H1 (cell line): ENCODE data around the gene CCDC88C. TPM values are rescaled to one million over a fixed set of nuclear protein-coding genes. Genes with fewer than 3 reads are reported as not detected.

ENCODE experiments used
- CEBPB ChIP-seq: IDR thresholded peaks from 2 replicates; pipeline ENCODE4 v1.6.1; 2012; ENCODE audit warnings: low read depth, low read length
- GABPA ChIP-seq: IDR thresholded peaks from 2 replicates; pipeline ENCODE4 v1.6.1; 2011; ENCODE audit warnings: mild to moderate bottlenecking, low read length, moderate library complexity, borderline replicate concordance; ENCODE audit not compliant: insufficient read depth
- YY1 ChIP-seq: IDR thresholded peaks from 2 replicates; pipeline ENCODE4 v1.6.1; 2011; ENCODE audit warnings: low read depth, mild to moderate bottlenecking, low read length
- ZNF274 ChIP-seq: IDR thresholded peaks from 2 replicates; pipeline ENCODE4 v1.7.0; 2012; ENCODE audit warnings: low read length, borderline replicate concordance; ENCODE audit errors: extremely low read depth
- polyA plus RNA-seq, 7 experiments: library from polyadenylated mRNA; depleted of rRNA in 3 of 7; stranded (reverse) in 5 of 7; unstranded in 2 of 7; fragments of >200 nt in 5 of 7; fragments of 200-250 nt in 2 of 7; gene quantifications; 1 replicate in 5 of 7; 2 replicates in 1 of 7; 4 replicates in 1 of 7; pipeline versions ENCODE4 v1.2.1 to v1.2.3, GENCODE V29; 2011 to 2013; ENCODE audit warnings: missing spikeins in 2 of 7, mixed read lengths in 2 of 7
- total RNA-seq: library from RNA; stranded (reverse); fragmentation: NEBNext Ultra II Directional; extraction: Animal tissue kit (Norgen Biotek cat#: 25700); gene quantifications from 2 replicates; pipeline ENCODE4 v1.2.1, GENCODE V29; 2021
- TF ChIP-seq, protein P1 (sequence below): IDR thresholded peaks from 2 replicates; pipeline ENCODE4 v1.6.1; 2012; ENCODE audit warnings: low read length, inconsistent platforms

CCDC88C gene
- total and polyA plus RNA-seq, 2 of the 8 experiments (the other 6 are each of a cell fraction or from before 2014, with no cell fraction given), result 10.3 to 57.7 TPM

DNA sequence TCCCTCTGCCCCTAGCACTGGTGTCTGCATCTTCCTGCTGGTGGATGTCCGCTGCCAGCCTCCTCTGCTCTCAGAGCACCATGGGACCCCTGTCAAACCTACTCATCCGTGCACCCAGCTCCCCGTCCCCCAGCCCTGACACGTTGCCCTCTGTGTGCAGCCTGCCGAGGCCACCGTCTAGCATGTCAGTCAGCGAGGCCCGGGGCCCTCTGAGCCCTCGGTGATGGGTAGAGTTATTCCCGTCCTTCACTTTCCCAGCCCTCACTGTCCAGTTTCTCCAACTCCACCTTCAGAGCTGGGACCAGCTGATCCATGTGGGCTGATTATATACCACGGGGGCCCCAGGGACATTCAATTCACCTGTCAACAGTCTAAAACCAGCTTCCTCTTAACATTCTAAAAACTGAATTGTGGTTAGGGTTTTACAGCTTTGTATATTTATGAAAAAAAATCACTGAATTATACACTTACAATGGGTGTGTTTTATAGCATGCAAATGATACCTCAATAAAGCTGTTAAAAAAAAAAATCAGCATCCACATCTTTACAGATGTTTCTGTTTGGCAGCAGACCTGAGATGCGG, 61.3 kb downstream of the CCDC88C start (continued):
- TF ChIP-seq, protein P1, sequence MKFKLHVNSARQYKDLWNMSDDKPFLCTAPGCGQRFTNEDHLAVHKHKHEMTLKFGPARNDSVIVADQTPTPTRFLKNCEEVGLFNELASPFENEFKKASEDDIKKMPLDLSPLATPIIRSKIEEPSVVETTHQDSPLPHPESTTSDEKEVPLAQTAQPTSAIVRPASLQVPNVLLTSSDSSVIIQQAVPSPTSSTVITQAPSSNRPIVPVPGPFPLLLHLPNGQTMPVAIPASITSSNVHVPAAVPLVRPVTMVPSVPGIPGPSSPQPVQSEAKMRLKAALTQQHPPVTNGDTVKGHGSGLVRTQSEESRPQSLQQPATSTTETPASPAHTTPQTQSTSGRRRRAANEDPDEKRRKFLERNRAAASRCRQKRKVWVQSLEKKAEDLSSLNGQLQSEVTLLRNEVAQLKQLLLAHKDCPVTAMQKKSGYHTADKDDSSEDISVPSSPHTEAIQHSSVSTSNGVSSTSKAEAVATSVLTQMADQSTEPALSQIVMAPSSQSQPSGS, result no peak
- TF ChIP-seq CEBPB (no peak), YY1 (no peak), GABPA (no peak), ZNF274 (no peak)
